ENCODE measurements around the gene DAB2IP.

The DAB2IP gene

DNA sequence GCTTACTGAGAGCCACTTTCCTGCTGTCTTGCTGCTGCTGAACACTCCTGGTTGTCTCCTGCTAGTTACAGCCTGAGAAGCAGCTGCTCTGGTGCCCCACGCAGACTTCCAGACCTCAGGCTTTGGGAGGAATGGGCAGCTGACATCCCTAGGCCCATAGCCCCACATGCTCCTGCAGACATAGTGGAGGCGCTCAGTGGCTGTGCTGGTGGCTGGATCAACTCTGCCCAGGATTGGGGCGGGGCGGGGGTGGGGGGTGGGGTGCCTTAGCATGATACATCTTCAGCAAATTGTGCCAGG, 93.9 kb downstream of the DAB2IP start:
- no peak overlapping the region for H3K9ac ChIP-seq (ENCODE audit: low read length)
- H3K79me2 ChIP-seq (ENCODE audit: low read length): no peaks in the 10 kb centered on the region
- no peak overlapping the region for H2AFZ ChIP-seq (ENCODE audit: low read depth, low read length)
- TF ChIP-seq, protein P1, sequence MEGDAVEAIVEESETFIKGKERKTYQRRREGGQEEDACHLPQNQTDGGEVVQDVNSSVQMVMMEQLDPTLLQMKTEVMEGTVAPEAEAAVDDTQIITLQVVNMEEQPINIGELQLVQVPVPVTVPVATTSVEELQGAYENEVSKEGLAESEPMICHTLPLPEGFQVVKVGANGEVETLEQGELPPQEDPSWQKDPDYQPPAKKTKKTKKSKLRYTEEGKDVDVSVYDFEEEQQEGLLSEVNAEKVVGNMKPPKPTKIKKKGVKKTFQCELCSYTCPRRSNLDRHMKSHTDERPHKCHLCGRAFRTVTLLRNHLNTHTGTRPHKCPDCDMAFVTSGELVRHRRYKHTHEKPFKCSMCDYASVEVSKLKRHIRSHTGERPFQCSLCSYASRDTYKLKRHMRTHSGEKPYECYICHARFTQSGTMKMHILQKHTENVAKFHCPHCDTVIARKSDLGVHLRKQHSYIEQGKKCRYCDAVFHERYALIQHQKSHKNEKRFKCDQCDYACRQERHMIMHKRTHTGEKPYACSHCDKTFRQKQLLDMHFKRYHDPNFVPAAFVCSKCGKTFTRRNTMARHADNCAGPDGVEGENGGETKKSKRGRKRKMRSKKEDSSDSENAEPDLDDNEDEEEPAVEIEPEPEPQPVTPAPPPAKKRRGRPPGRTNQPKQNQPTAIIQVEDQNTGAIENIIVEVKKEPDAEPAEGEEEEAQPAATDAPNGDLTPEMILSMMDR (IDR thresholded peaks at IDR 0.05; ENCODE audit: low read depth, low read length): no peak
- no peak for TF ChIP-seq EZH2phosphoT487 (IDR thresholded peaks at IDR 0.05; ENCODE audit: low read depth)
- no peaks in the 10 kb centered on the region for H3K27me3 ChIP-seq (ENCODE audit: low read depth, low read length)
- no peak overlapping the region for H3K4me2 ChIP-seq (ENCODE audit: low read length)
- no peak overlapping the region for H3K27ac ChIP-seq (ENCODE audit: low read length)
- no peaks in the 10 kb centered on the region for H3K36me3 ChIP-seq (replicated peaks; ENCODE audit: low read depth, low read length)
- H3K4me1 ChIP-seq (ENCODE audit: low read length): peaks cover 10% of the 10 kb centered on the region
- no peaks in the 10 kb centered on the region for H4K20me1 ChIP-seq (ENCODE audit: insufficient read depth, low read length)
- H3K9me3 ChIP-seq (ENCODE audit: insufficient read depth, low read length): no peaks in the 10 kb centered on the region
- no peak overlapping the region for H3K4me3 ChIP-seq (ENCODE audit: low read length)

DNA sequence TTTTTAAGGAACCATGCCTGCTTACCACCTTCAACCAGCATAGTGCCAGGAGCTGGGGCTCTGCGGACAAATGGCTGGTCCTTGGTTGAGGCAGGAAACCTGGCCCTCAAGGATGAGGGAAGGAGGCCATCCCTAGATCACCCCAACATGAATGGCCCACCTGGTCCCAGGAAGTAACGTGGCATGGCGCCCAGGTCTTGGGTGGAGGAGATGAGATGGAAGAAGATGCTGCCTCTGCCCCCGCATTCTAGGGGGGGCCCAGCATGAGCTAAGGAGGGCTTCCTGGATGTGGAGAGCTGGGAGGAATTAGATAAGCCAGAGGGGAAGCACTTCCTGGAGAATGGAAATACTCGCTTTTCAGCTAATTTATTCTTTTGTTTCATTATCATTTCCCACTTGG, 95.0 kb downstream of the DAB2IP start:
- Histone ChIP-seq H3K4me1 (ENCODE audit: low read length) (peaks cover 6% of the 10 kb centered on the region), H3K9ac (ENCODE audit: low read length) (no peak overlapping the region), H2AFZ (ENCODE audit: low read depth, low read length) (no peak overlapping the region), H3K36me3 (replicated peaks; ENCODE audit: low read depth, low read length) (no peaks in the 10 kb centered on the region), H3K27me3 (ENCODE audit: low read depth, low read length) (no peaks in the 10 kb centered on the region), H4K20me1 (ENCODE audit: insufficient read depth, low read length) (no peaks in the 10 kb centered on the region), H3K27ac (ENCODE audit: low read length) (no peak overlapping the region), H3K4me3 (ENCODE audit: low read length) (no peak overlapping the region), H3K79me2 (ENCODE audit: low read length) (no peaks in the 10 kb centered on the region), H3K4me2 (ENCODE audit: low read length) (no peak overlapping the region), H3K9me3 (ENCODE audit: insufficient read depth, low read length) (no peaks in the 10 kb centered on the region)
- TF ChIP-seq, protein P1 (IDR thresholded peaks at IDR 0.05; ENCODE audit: low read depth, low read length): no peak
- no peak for TF ChIP-seq EZH2phosphoT487 (IDR thresholded peaks at IDR 0.05; ENCODE audit: low read depth)

DNA sequence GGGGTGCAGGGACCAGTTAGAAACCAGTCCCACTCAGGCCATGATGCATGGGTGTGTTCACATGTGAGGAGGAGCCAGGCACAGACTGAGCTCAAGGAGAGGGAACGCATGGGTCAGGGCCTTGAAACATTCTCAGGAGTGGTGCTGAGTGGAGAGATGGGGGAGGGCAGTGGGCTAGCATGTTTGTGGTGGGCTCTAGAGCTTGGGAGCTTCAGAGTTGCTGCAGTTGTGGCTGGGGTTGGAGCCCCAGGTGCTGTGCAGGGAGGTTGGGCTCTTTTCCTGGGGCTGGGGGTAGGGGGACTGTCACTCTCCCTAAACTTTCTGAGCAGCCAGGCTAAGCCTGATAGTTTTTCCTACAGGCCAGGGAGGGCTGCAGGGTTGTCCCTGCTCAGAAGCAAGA, 95.4 kb downstream of the DAB2IP start:
- no peak overlapping the region for H3K9ac ChIP-seq (ENCODE audit: low read length)
- peaks cover 2% of the 10 kb centered on the region for H3K4me1 ChIP-seq (ENCODE audit: low read length)
- no peak overlapping the region for H2AFZ ChIP-seq (ENCODE audit: low read depth, low read length)
- no peaks in the 10 kb centered on the region for H4K20me1 ChIP-seq (ENCODE audit: insufficient read depth, low read length)
- H3K36me3 ChIP-seq (replicated peaks; ENCODE audit: low read depth, low read length): no peaks in the 10 kb centered on the region
- no peaks in the 10 kb centered on the region for H3K79me2 ChIP-seq (ENCODE audit: low read length)
- H3K4me3 ChIP-seq (ENCODE audit: low read length): no peak overlapping the region
- no peak overlapping the region for H3K27ac ChIP-seq (ENCODE audit: low read length)
- no peak overlapping the region for H3K4me2 ChIP-seq (ENCODE audit: low read length)
- TF ChIP-seq EZH2phosphoT487 (IDR thresholded peaks at IDR 0.05; ENCODE audit: low read depth): no peak
- TF ChIP-seq, protein P1 (IDR thresholded peaks at IDR 0.05; ENCODE audit: low read depth, low read length): no peak
- H3K27me3 ChIP-seq (ENCODE audit: low read depth, low read length): no peaks in the 10 kb centered on the region
- H3K9me3 ChIP-seq (ENCODE audit: insufficient read depth, low read length): no peaks in the 10 kb centered on the region

DNA sequence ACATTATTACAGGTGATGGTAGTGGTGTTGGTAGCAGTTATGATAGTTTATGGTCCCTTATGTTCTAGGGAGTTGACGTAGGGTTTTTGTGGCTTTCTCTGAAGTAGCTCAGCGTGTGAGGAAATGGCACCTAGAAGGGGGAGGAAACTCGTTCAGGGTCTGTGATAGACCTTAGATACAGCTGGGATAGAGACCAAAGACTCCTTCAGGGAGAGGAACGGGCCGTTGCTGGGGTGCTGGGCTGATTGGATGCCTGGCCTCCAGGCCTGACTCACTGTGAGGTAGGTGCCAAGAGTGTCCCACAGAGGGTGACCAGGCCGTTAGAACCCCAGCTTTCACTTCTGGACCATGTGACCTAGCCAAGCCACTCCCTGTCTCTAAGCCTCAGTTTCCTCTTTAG, 96.6 kb downstream of the DAB2IP start:
- Histone ChIP-seq H3K9me3 (ENCODE audit: insufficient read depth, low read length) (no peaks in the 10 kb centered on the region), H3K36me3 (replicated peaks; ENCODE audit: low read depth, low read length) (no peaks in the 10 kb centered on the region), H4K20me1 (ENCODE audit: insufficient read depth, low read length) (no peaks in the 10 kb centered on the region), H2AFZ (ENCODE audit: low read depth, low read length) (no peak overlapping the region; the same call in 1 of the 2 replicates), H3K4me2 (ENCODE audit: low read length) (no peak overlapping the region), H3K27me3 (ENCODE audit: low read depth, low read length) (no peaks in the 10 kb centered on the region), H3K27ac (ENCODE audit: low read length) (no peak overlapping the region), H3K4me3 (ENCODE audit: low read length) (no peak overlapping the region), H3K9ac (ENCODE audit: low read length) (no peak overlapping the region), H3K79me2 (ENCODE audit: low read length) (no peaks in the 10 kb centered on the region), H3K4me1 (ENCODE audit: low read length) (no peaks in the 10 kb centered on the region)
- TF ChIP-seq, protein P1 (IDR thresholded peaks at IDR 0.05; ENCODE audit: low read depth, low read length): no peak
- TF ChIP-seq EZH2phosphoT487 (IDR thresholded peaks at IDR 0.05; ENCODE audit: low read depth): no peak

Data from OCI-LY3 (cell line).